Gastrocnemius medialis (tissue), 4 donors: ENCODE data around the gene SP3. TPM values are rescaled to one million over a fixed set of nuclear protein-coding genes. Genes with fewer than 3 reads are reported as not detected.
A peak's percentile ranks its signal among the peaks of the same experiment; 100 is the strongest.

ENCODE experiments used
- ATAC-seq, 2 donors: fragments of 150-250 bp; one replicate each; pipeline ENCODE4 v1.9.1; 2016
- DNase-seq, 2 donors: peaks; one replicate each; pipeline ENCODE4 v3.0.0-alpha.2; 2019
- H3K27ac ChIP-seq, 4 donors: fragments of 200-600 bp; sonication (generic); 1 replicate in 1 of 4; 2 replicates in 3 of 4; pipeline ENCODE4 v1.5.1; 2016 to 2018; ENCODE audit warnings: mild to moderate bottlenecking in 2 of 4, moderate library complexity in 1 of 4
- H3K27me3 ChIP-seq, 3 donors: fragments of 200-600 bp; sonication (generic) in 2 of 3; 1 replicate in 1 of 3; 2 replicates in 2 of 3; pipeline versions ENCODE4 v1.5.1 to v1.6.0; 2016 to 2019; ENCODE audit warnings: mild to moderate bottlenecking in 1 of 3, moderate library complexity in 1 of 3
- H3K36me3 ChIP-seq, 2 donors: fragments of 200-600 bp; sonication (generic) in 1 of 2; one replicate each; pipeline ENCODE4 v1.5.1; 2017 to 2018
- H3K4me1 ChIP-seq, 2 donors: fragments of 200-600 bp; sonication (generic) in 1 of 2; one replicate each; pipeline ENCODE4 v1.5.1; 2016 to 2017; ENCODE audit warnings: mild to moderate bottlenecking in 2 of 2
- H3K4me3 ChIP-seq, 4 donors: fragments of 200-600 bp; sonication (generic) in 3 of 4; 1 replicate in 1 of 4; 2 replicates in 3 of 4; pipeline ENCODE4 v1.5.1; 2016 to 2019; ENCODE audit warnings: mild to moderate bottlenecking in 2 of 4
- H3K9me3 ChIP-seq, 3 donors: fragments of 200-600 bp; sonication (generic) in 2 of 3; 1 replicate in 1 of 3; 2 replicates in 2 of 3; pipeline ENCODE4 v1.5.1; 2016 to 2019
- POLR2A ChIP-seq, 2 donors: fragments of 450-650 bp; IDR thresholded peaks; one replicate each; pipeline ENCODE4 v1.6.1; 2017; ENCODE audit warnings: antibody characterized with exemption in 2 of 2, mild to moderate bottlenecking in 2 of 2, moderate library complexity in 2 of 2
- in situ Hi-C, 4 donors: fragments of 200-750 bp; cut with MboI; loops; one replicate each; pipeline versions ENCODE4 v1.15.0 to v1.8.0; 2017; ENCODE audit warnings: low sequenced_read_pairs in 4 of 4
- intact Hi-C: fragments of 100-400 bp; cut with DNase I; formaldehyde crosslinking; loops from one replicate; pipeline ENCODE4 v1.15.1; 2023; ENCODE audit warnings: low total_unique reads
- total RNA-seq, 4 donors: library from RNA; depleted of rRNA; stranded (reverse); fragments of >200 nt; gene quantifications; one replicate each; pipeline versions ENCODE4 v1.1.0 to v1.2.3, GENCODE V29; 2016
- TF ChIP-seq, protein P1 (sequence below), 5 experiments: fragments of 450-650 bp in 3 of 5; fragments of 200-600 bp in 2 of 5; sonication (generic) in 2 of 5; IDR thresholded peaks in 4 of 5; conservative IDR thresholded peaks in 1 of 5; 1 replicate in 4 of 5; 2 replicates in 1 of 5; pipeline ENCODE4 v1.5.1; 2016 to 2019; ENCODE audit warnings: antibody characterized with exemption in 5 of 5, mild to moderate bottlenecking in 3 of 5, moderate library complexity in 3 of 5

Gene SP3
- total RNA-seq, 4 donors from 2014 or later: 47.9 to 68.9 (median 58.7) TPM

GRCh38 chr2:173962583-173963110 is 2.5 kb downstream of the SP3 start:
- no peak for TF ChIP-seq POLR2A (IDR thresholded peaks at IDR 0.05)
- TF ChIP-seq, protein P1, sequence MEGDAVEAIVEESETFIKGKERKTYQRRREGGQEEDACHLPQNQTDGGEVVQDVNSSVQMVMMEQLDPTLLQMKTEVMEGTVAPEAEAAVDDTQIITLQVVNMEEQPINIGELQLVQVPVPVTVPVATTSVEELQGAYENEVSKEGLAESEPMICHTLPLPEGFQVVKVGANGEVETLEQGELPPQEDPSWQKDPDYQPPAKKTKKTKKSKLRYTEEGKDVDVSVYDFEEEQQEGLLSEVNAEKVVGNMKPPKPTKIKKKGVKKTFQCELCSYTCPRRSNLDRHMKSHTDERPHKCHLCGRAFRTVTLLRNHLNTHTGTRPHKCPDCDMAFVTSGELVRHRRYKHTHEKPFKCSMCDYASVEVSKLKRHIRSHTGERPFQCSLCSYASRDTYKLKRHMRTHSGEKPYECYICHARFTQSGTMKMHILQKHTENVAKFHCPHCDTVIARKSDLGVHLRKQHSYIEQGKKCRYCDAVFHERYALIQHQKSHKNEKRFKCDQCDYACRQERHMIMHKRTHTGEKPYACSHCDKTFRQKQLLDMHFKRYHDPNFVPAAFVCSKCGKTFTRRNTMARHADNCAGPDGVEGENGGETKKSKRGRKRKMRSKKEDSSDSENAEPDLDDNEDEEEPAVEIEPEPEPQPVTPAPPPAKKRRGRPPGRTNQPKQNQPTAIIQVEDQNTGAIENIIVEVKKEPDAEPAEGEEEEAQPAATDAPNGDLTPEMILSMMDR (IDR thresholded peaks at IDR 0.05 in 4 of 5, conservative IDR thresholded peaks at IDR 0.05 in 1 of 5): no peak
- ATAC-seq (no peak), DNase-seq (no peak)
- no peaks in the 10 kb centered on the region for H3K27me3 ChIP-seq
- peaks cover 0 to 6% of the 10 kb centered on the region in 2 donors for H3K36me3 ChIP-seq
- H3K4me3 ChIP-seq: peak overlapping the region; percentile 92 to 98 (median 94)
- H3K4me1 ChIP-seq: peaks cover 52 to 57% of the 10 kb centered on the region in 2 donors
- H3K27ac ChIP-seq: peak overlapping the region; percentile 98 to 100 (median 98)
- intact Hi-C loops: loop anchor here (5.0 kb wide), 1 partner anchor 525 kb away; the partner anchor contains the start of gene GPR155
- H3K9me3 ChIP-seq: no peaks in the 10 kb centered on the region
- in situ Hi-C loops: loop anchor here in 2 of 4 donors (5.0 to 10.0 kb wide), 2 partner anchors 72 to 75 kb away; no protein-coding TSS in a partner anchor

DNA sequence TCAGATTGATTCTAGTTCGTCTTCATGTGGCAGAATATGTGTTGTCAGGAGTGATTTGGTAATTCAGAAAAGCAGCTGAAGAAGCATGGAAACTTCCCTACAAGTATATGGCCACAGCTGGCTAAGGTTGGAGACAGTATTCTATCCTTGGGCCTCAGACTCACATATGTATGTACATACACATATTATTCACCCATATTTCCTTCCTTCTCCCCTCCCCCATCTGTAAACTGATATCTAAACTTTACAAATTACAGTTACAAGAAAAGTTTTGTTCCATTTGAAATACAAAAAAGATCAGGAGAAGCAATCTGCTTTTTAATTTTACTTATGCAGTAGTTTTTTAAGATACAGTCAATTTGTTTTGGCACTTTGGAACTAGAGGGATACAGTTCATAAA is 3.1 kb downstream of the SP3 start:
- Histone ChIP-seq H3K27ac (peak overlapping the region; percentile 98 to 100 (median 98)), H3K4me1 (peaks cover 58 to 63% of the 10 kb centered on the region in 2 donors), H3K36me3 (peaks cover 0 to 6% of the 10 kb centered on the region in 2 donors), H3K4me3 (peak overlapping the region; percentile 92 to 98 (median 94)), H3K9me3 (no peaks in the 10 kb centered on the region), H3K27me3 (no peaks in the 10 kb centered on the region)
- intact Hi-C loops: loop anchor here (5.0 kb wide), 1 partner anchor 525 kb away; the partner anchor contains the start of gene GPR155
- TF ChIP-seq, protein P1 (IDR thresholded peaks at IDR 0.05 in 4 of 5, conservative IDR thresholded peaks at IDR 0.05 in 1 of 5): no peak
- no peak for TF ChIP-seq POLR2A (IDR thresholded peaks at IDR 0.05)
- DNase-seq: no peak
- ATAC-seq: no peak
- in situ Hi-C loops: loop anchor here in 2 of 4 donors (5.0 to 10.0 kb wide), 2 partner anchors 73 to 75 kb away; no protein-coding TSS in a partner anchor

GRCh38 chr2:173961346-173961705 is 3.8 kb downstream of the SP3 start:
- intact Hi-C loops (loop anchor here (5.0 kb wide), 1 partner anchor 526 kb away; the partner anchor contains the start of gene GPR155), in situ Hi-C loops (loop anchor here in 2 of 4 donors (5.0 to 10.0 kb wide), 2 partner anchors 73 to 76 kb away; no protein-coding TSS in a partner anchor)
- Histone ChIP-seq H3K9me3 (no peaks in the 10 kb centered on the region), H3K27me3 (no peaks in the 10 kb centered on the region), H3K36me3 (peaks cover 0 to 6% of the 10 kb centered on the region in 2 donors), H3K4me1 (peaks cover 63 to 65% of the 10 kb centered on the region in 2 donors), H3K4me3 (no peak overlapping the region), H3K27ac (peak overlapping the region; percentile 98 to 100 (median 98))
- no peak for DNase-seq
- TF ChIP-seq, protein P1 (IDR thresholded peaks at IDR 0.05 in 4 of 5, conservative IDR thresholded peaks at IDR 0.05 in 1 of 5): no peak
- TF ChIP-seq POLR2A (IDR thresholded peaks at IDR 0.05): no peak
- no peak for ATAC-seq

DNA sequence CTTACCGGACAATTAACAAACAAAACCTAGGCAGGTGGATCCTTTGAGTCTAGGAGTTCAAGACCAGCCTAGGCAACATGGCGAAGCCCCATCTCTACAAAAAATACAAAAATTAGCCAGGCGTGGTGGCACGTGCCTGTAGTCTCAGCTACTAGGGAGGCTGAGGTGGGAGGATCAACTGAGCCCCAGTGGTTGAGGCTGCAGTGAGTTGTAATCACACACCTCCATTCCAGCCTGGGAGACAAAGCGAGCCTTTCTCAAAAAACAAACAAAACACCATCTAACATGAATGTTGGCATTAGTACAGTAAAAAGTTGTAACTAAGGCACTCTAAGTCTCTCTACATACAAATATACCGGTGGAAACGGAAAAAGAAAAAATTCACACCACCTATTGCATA is 5.3 kb downstream of the SP3 start:
- in situ Hi-C loops: loop anchor here in 2 of 4 donors (5.0 to 10.0 kb wide), 2 partner anchors 75 to 77 kb away; no protein-coding TSS in a partner anchor
- no peak for TF ChIP-seq POLR2A (IDR thresholded peaks at IDR 0.05)
- TF ChIP-seq, protein P1 (IDR thresholded peaks at IDR 0.05 in 4 of 5, conservative IDR thresholded peaks at IDR 0.05 in 1 of 5): no peak
- no peak for DNase-seq
- H3K4me3 ChIP-seq: no peak overlapping the region
- intact Hi-C loops: loop anchor here (5.0 to 10.0 kb wide), 2 partner anchors 385 to 527 kb away; partner anchors contain the start of gene GPR155
- peaks cover 68 to 73% of the 10 kb centered on the region in 2 donors for H3K4me1 ChIP-seq
- H3K36me3 ChIP-seq: peaks cover 0 to 17% of the 10 kb centered on the region in 2 donors
- H3K9me3 ChIP-seq: no peaks in the 10 kb centered on the region
- H3K27ac ChIP-seq: peak overlapping the region; percentile 4 to 100 (median 98)
- ATAC-seq: no peak
- no peaks in the 10 kb centered on the region for H3K27me3 ChIP-seq
